Measurements from ENCODE around the gene DMP1.
"Not testable (repeated sequence)": the region's sequence is repeated elsewhere in the genome, so short reads cannot be mapped to it uniquely, and the experiment has no call there.

DMP1 gene

GRCh38 chr4:87690947-87691346 lies 40.9 kb downstream of the DMP1 start:
- not testable (repeated sequence) for DNase-seq

GRCh38 chr4:87692060-87692459 lies 42.0 kb downstream of the DMP1 start:
- not testable (repeated sequence) for DNase-seq

DNA sequence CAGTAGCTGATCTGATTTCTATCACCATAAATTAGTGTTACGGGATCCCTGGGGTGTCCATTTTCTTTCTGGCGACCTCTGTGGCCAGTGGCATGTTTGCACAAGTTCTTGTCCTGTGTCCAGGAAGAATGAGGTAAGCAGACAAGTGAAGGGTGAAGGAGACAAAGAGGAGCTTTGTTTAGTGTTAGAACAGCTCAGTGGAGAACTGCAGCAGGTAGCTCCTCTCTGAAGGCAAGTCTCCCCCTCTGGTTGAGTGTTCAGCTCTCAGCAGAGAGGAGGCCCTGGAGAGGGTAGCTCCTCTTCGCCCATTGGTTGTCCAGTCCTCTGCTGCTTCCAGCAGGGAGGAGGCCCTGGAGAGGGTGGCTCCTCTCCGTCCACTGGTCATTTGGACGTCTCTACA lies 47.2 kb downstream of the DMP1 start:
- no peak for DNase-seq

DNA sequence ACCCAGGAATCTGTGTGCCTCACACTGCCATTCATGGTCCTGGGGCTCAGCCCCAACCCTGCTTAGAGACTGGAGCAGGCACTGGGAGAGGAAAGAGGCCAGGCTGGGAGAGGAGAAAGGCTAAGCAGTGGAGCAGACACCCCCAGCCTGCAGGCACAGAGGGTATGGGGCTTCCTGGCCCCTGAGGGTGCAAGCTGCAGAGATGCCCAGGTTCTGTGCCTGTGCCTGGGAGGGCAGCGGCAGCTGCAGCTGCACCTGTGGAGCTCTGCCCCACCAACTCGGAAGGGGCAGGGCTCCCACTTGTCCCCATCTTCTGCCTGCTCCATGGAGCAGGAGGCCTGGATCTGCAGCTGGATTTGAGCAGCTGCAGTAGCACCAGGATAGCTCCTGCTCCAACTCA lies 47.9 kb downstream of the DMP1 start:
- no peak for DNase-seq

- no peak for DNase-seq
These were observed 48.3 kb downstream of the DMP1 start for GRCh38 chr4:87698394-87698793.

GRCh38 chr4:87704001-87704400 lies 53.9 kb downstream of the DMP1 start:
- no peak for DNase-seq

DNA sequence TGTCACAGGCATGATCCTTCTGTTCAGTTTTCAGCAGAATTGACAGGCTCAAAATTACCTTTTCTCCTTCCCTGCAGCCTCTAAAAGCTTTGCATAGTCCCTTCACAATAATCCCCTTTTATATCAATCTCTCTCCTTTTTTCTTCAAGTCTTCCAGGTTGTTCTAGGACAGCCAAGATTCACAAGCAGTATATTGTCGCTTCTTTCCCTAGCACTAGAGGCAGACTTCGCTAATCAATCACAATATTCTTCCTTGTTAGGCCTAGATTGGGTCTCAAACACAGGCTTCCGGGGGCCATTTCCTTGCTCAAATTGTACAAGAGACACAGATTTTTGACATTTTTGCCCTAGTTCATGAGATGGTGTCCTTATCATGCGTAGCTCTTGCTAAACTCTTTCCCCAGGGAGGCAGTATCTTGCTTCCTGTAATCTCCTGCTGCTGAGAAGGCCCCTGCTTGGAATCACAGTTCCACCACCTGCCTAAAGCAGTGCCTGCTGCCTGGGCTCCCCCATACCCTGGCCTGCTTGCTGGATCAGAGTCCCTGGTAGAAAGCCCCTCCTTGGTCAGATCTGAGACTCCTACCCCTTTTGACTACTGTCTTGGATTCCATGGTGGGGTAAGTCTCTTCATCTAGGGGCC lies 57.3 kb downstream of the DMP1 start:
- no peak for DNase-seq

Measured in CD4-positive, alpha-beta T cell treated with Interleukin-17A for 4 hours (primary cell).